HG03565 (cell line): ENCODE measurements around the gene USP49.
"Not testable (repeated sequence)": the region's sequence is repeated elsewhere in the genome, so short reads cannot be mapped to it uniquely, and the experiment has no call there.

ENCODE experiments used
- ATAC-seq: cut with Tn5 transposase; IDR thresholded peaks from one replicate; pipeline ENCODE4 v1.9.1; 2021; ENCODE audit warnings: mild to moderate bottlenecking, moderate library complexity; ENCODE audit not compliant: unreplicated experiment

Gene USP49

GRCh38 chr6:41895300-41896233 is at the start of gene USP49:
Gene USP49, minus strand, starts transcription at chr6:41895375. Its CDS starts 88,392 bp downstream, at chr6:41806983.
- ATAC-seq: peak; percentile 55

GRCh38 chr6:41943456-41943855 is 48.3 kb upstream of the USP49 start:
- no peak for ATAC-seq

GRCh38 chr6:41942882-41943281 is 47.7 kb upstream of the USP49 start:
- not testable (repeated sequence) for ATAC-seq

GRCh38 chr6:41942067-41942851 is 47.1 kb upstream of the USP49 start:
- ATAC-seq: no peak

- ATAC-seq: peak; percentile 71
Measured at GRCh38 chr6:41941280-41942066, 46.3 kb upstream of the USP49 start, which contains the start of gene CCND3. Gene CCND3, minus strand, starts transcription at chr6:41941808. Its CDS starts 159 bp downstream, at chr6:41941649.

GRCh38 chr6:41940759-41941279 is 45.6 kb upstream of the USP49 start:
- no peak for ATAC-seq

- no peak for ATAC-seq
Measured at GRCh38 chr6:41939848-41940758, 44.9 kb upstream of the USP49 start.

GRCh38 chr6:41939176-41939847 is 44.1 kb upstream of the USP49 start:
- ATAC-seq: no peak

- ATAC-seq: no peak
Measured at GRCh38 chr6:41938590-41939175, 43.5 kb upstream of the USP49 start.

- ATAC-seq: no peak
Measured at GRCh38 chr6:41937861-41938574, 42.8 kb upstream of the USP49 start.

GRCh38 chr6:41937472-41937860 is 42.3 kb upstream of the USP49 start:
- no peak for ATAC-seq

GRCh38 chr6:41936073-41936837 is 41.1 kb upstream of the USP49 start:
- ATAC-seq: no peak

- ATAC-seq: no peak
Measured at GRCh38 chr6:41935685-41936072, 40.5 kb upstream of the USP49 start.

GRCh38 chr6:41935193-41935574 is 40.0 kb upstream of the USP49 start:
- ATAC-seq: no peak

GRCh38 chr6:41934278-41935192 is 39.4 kb upstream of the USP49 start:
- ATAC-seq: no peak

- no peak for ATAC-seq
Measured at GRCh38 chr6:41932378-41932777, 37.2 kb upstream of the USP49 start.
